ENCODE results near the gene NUP50.

- TF ChIP-seq CTCF (IDR thresholded peaks at IDR 0.05): no peak
- TF ChIP-seq POLR2A (IDR thresholded peaks at IDR 0.05): no peak
- no peak for TF ChIP-seq EP300 (IDR thresholded peaks at IDR 0.05)
Observed at GRCh38 chr22:45231293-45231692, 67.6 kb downstream of the NUP50 start.

Data from sigmoid colon (tissue), 4 donors.